GM23338 (cell line): ENCODE data around the gene MKNK1. TPM values are rescaled to one million over a fixed set of nuclear protein-coding genes. Genes with fewer than 3 reads are reported as not detected.

Experiments
- ATAC-seq: fragments of 200-7000 bp; cut with Tn5 transposase; 3 replicates; pipeline ENCODE4 v1.9.1; 2020
- DNase-seq: peaks from one replicate; pipeline ENCODE4 v3.0.0-alpha.2; 2015; ENCODE audit warnings: low spot score
- H2AFZ ChIP-seq: fragments of 200-600 bp; sonication (generic); 2 replicates; pipeline ENCODE4 v1.8.0; 2016; ENCODE audit warnings: antibody characterized with exemption, mild to moderate bottlenecking, moderate library complexity
- H3F3A ChIP-seq: fragments of 200-600 bp; sonication (generic); replicated peaks from 2 replicates; pipeline ENCODE4 v1.8.0; 2017; ENCODE audit warnings: antibody characterized with exemption, mixed run types, low read depth
- H3K27ac ChIP-seq: fragments of 200-600 bp; sonication (generic); 2 replicates; pipeline ENCODE4 v1.6.1; 2016; ENCODE audit warnings: low read depth
- H3K27me3 ChIP-seq: fragments of 200-600 bp; sonication (generic); 2 replicates; pipeline ENCODE4 v1.8.0; 2016; ENCODE audit warnings: mild to moderate bottlenecking, mixed run types, moderate library complexity; ENCODE audit not compliant: insufficient read depth
- H3K36me3 ChIP-seq: fragments of 200-600 bp; sonication (generic); 2 replicates; pipeline ENCODE4 v1.8.0; 2016; ENCODE audit warnings: mild to moderate bottlenecking; ENCODE audit not compliant: insufficient read depth
- H3K4me1 ChIP-seq: fragments of 200-600 bp; sonication (generic); 2 replicates; pipeline ENCODE4 v1.8.0; 2016; ENCODE audit warnings: mild to moderate bottlenecking, moderate library complexity; ENCODE audit not compliant: insufficient read depth
- H3K4me2 ChIP-seq: fragments of 200-600 bp; sonication (generic); 2 replicates; pipeline ENCODE4 v1.7.1; 2017; ENCODE audit warnings: mixed run types
- H3K4me3 ChIP-seq: fragments of 200-600 bp; sonication (generic); 2 replicates; pipeline ENCODE4 v1.6.1; 2016; ENCODE audit warnings: mixed run types
- H3K79me2 ChIP-seq: fragments of 200-600 bp; sonication (generic); replicated peaks from 2 replicates; pipeline ENCODE4 v1.8.0; 2017; ENCODE audit warnings: mild to moderate bottlenecking; ENCODE audit not compliant: insufficient read depth
- H3K9me2 ChIP-seq: fragments of 200-600 bp; sonication (generic); 2 replicates; pipeline ENCODE4 v1.8.0; 2017; ENCODE audit not compliant: insufficient read depth
- H4K20me1 ChIP-seq: fragments of 200-600 bp; sonication (generic); replicated peaks from 2 replicates; pipeline ENCODE4 v1.8.0; 2017; ENCODE audit warnings: mild to moderate bottlenecking; ENCODE audit not compliant: insufficient read depth
- H3K27ac Mint-ChIP-seq: 2 replicates; pipeline ENCODE4 v1.8.0; 2020; ENCODE audit warnings: inconsistent platforms, mild to moderate bottlenecking, moderate library complexity, mixed read lengths
- H3K27me3 Mint-ChIP-seq: 3 replicates; pipeline ENCODE4 v1.8.0; 2022; ENCODE audit warnings: low read depth, mild to moderate bottlenecking, moderate library complexity, mixed read lengths, inconsistent platforms; ENCODE audit not compliant: insufficient read depth, poor library complexity
- H3K36me3 Mint-ChIP-seq: 3 replicates; pipeline ENCODE4 v1.8.0; 2021; ENCODE audit warnings: low read depth, mild to moderate bottlenecking, inconsistent platforms, moderate library complexity, mixed read lengths
- H3K4me1 Mint-ChIP-seq: 3 replicates; pipeline ENCODE4 v1.8.0; 2020; ENCODE audit warnings: mild to moderate bottlenecking, inconsistent platforms, mixed read lengths
- H3K4me3 Mint-ChIP-seq: 3 replicates; pipeline ENCODE4 v1.8.0; 2021; ENCODE audit warnings: moderate library complexity, mild to moderate bottlenecking, inconsistent platforms, mixed read lengths
- H3K9me3 Mint-ChIP-seq: 3 replicates; pipeline ENCODE4 v1.8.0; 2020; ENCODE audit warnings: moderate library complexity, mild to moderate bottlenecking, inconsistent platforms, mixed read lengths
- ETS1 ChIP-seq: IDR thresholded peaks from 2 replicates; pipeline ENCODE4 v1.6.1; 2016; ENCODE audit warnings: antibody characterized with exemption
- EZH2phosphoT487 ChIP-seq: fragments of 200-600 bp; sonication (generic); IDR thresholded peaks from one replicate; pipeline ENCODE4 v1.8.1; 2018; ENCODE audit warnings: antibody characterized with exemption; ENCODE audit not compliant: unreplicated experiment
- JUNB ChIP-seq: IDR thresholded peaks from one replicate; pipeline ENCODE4 v1.6.1; 2016; ENCODE audit warnings: antibody characterized with exemption; ENCODE audit not compliant: unreplicated experiment
- POLR2AphosphoS5 ChIP-seq: IDR thresholded peaks from 2 replicates; pipeline ENCODE4 v1.6.1; 2016; ENCODE audit warnings: antibody characterized with exemption, low read depth
- STAT1 ChIP-seq: IDR thresholded peaks from one replicate; pipeline ENCODE4 v1.6.1; 2016; ENCODE audit warnings: antibody characterized with exemption; ENCODE audit not compliant: unreplicated experiment
- ZNF114 ChIP-seq: fragments of 250-450 bp; sonication (Bioruptor Pico); IDR thresholded peaks from 2 replicates; pipeline ENCODE4 v1.5.0; 2020; ENCODE audit warnings: mild to moderate bottlenecking, moderate library complexity
- ZNF331 ChIP-seq: fragments of 250-450 bp; sonication (Bioruptor Pico); IDR thresholded peaks from 2 replicates; pipeline ENCODE4 v1.5.0; 2020; ENCODE audit warnings: low read depth, mild to moderate bottlenecking, moderate library complexity
- ZNF462 ChIP-seq: fragments of 250-450 bp; sonication (Bioruptor Pico); IDR thresholded peaks from 2 replicates; pipeline ENCODE4 v1.5.0; 2020; ENCODE audit warnings: mild to moderate bottlenecking, moderate library complexity
- polyA plus RNA-seq: library from polyadenylated mRNA; unstranded; fragments of >200 nt; fragmentation: Nextera tagmentation; extraction: Ambion mirVana; gene quantifications from 2 replicates; pipeline ENCODE4 v1.2.1, GENCODE V29; 2016
- total RNA-seq: library from RNA; depleted of rRNA; stranded (reverse); fragments of >200 nt; shearing (Covaris generic); gene quantifications from 2 replicates; pipeline ENCODE4 v1.2.3, GENCODE V29; 2014

Gene MKNK1
- total and polyA plus RNA-seq, 2 experiments from 2014 or later = 11.8 to 20.5 TPM

DNA sequence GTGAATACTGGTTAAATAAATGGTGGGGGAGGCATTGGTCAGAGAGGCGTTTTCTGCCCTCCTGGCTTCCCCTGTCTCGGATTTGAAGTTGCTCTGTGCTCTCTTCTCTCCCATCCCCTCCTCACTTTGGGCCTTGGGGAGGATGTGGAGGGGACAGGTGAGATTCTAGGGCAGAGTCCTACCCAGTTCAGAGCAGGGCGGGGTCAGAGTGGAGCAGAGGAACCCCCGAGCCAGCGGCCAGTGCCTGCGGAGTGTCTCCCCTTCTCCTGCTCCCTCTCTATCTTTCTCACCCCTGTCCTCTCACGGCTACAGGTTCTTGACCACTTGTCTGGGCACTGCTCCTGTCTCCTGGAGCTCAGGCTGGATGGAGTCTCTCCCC is 60.7 kb downstream of the MKNK1 start:
- Histone ChIP-seq H3K4me1 (peaks cover 21% of the 10 kb centered on the region), H4K20me1 (no peaks in the 10 kb centered on the region; the same call in 1 of the 2 replicates), H3K27me3 (peaks cover 89% of the 10 kb centered on the region), H3K4me2 (peak overlapping the region; percentile 94), H2AFZ (peak overlapping the region; percentile 99), H3K27ac (no peak overlapping the region), H3F3A (no peaks in the 10 kb centered on the region), H3K4me3 (peak overlapping the region; percentile 74), H3K9me2 (no peaks in the 10 kb centered on the region), H3K36me3 (no peaks in the 10 kb centered on the region), H3K79me2 (no peaks in the 10 kb centered on the region)
- Mint-ChIP-seq H3K4me1 (peaks cover 20% of the 10 kb centered on the region), H3K27me3 (peaks cover 67% of the 10 kb centered on the region), H3K4me3 (peak overlapping the region; percentile 75), H3K27ac (no peak overlapping the region), H3K36me3 (no peaks in the 10 kb centered on the region; the same call in 2 of the 3 replicates), H3K9me3 (no peaks in the 10 kb centered on the region; the same call in 2 of the 3 replicates)
- DNase-seq (peak; percentile 46), ATAC-seq (peak; percentile 42)
- TF ChIP-seq STAT1 (no peak), EZH2phosphoT487 (no peak), ZNF331 (CRISPR knock-in tag) (no peak), JUNB (no peak), POLR2AphosphoS5 (no peak), ZNF462 (CRISPR knock-in tag) (no peak), ZNF114 (CRISPR knock-in tag) (no peak), ETS1 (no peak)
